Embryonic facial prominence (tissue), 1 donor: ENCODE measurements around the gene SUPT6H.
"Not testable (repeated sequence)": the region's sequence is repeated elsewhere in the genome, so short reads cannot be mapped to it uniquely, and the experiment has no call there.

ENCODE experiments used
- DNase-seq: peaks from one replicate; pipeline ENCODE4 v3.0.0-alpha.2; 2016; ENCODE audit errors: extremely low spot score

The SUPT6H gene

DNA sequence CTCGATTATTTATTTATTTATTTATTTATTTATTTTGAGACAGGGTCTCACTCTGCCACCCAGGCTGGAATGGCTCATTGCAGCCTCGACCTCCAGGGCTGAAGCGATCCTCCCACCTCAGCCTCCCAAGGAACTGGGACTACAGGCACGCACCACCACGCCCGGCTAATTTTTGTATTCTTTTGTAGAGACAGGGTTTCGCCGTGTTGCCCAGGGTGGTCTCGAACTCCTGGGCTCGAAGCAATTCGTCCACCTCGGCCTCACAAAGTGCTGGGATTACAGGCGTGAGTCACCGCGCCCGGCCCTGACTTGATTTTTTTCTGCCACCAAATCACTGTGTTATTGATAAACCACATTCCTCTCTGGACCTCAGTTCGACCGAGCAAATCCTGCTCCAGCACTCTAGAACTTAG lies 57.0 kb downstream of the SUPT6H start:
- no peak for DNase-seq

DNA sequence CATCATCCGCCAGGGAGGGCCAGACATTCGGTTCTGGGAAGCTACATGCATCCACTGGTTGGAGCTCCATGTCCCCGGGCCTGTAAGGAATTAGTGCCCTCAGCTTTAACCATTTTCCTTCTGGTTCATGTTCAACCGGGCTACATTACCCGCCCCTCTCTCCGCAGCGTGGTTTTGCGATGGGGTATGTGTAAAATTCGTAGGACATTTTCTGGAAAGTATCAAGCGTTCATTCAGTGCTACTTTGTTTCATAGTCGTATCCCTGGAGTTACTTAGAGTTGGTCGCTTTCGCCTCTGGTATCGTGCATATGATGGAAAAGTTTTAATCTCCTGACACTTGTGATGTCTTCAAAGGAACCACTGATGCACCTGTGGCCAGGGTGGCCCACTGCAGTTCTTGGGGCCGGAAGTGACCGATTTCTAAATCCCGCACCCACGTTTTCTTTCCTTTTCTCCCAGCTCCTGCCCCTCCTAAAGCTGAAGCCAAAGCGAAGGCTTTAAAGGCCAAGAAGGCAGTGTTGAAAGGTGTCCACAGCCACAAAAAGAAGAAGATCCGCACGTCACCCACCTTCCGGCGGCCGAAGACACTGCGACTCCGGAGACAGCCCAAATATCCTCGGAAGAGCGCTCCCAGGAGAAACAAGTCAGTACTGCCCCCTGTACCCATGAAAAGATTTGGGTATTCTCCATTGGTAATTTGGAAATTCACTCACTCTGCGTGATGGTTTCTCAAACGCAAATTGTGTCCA lies 58.4 kb downstream of the SUPT6H start:
- DNase-seq = no peak

GRCh38 chr17:28720997-28721329 lies 59.0 kb downstream of the SUPT6H start:
- not testable (repeated sequence) for DNase-seq

- DNase-seq = no peak
These were observed 60.6 kb downstream of the SUPT6H start for GRCh38 chr17:28722417-28723158.

DNA sequence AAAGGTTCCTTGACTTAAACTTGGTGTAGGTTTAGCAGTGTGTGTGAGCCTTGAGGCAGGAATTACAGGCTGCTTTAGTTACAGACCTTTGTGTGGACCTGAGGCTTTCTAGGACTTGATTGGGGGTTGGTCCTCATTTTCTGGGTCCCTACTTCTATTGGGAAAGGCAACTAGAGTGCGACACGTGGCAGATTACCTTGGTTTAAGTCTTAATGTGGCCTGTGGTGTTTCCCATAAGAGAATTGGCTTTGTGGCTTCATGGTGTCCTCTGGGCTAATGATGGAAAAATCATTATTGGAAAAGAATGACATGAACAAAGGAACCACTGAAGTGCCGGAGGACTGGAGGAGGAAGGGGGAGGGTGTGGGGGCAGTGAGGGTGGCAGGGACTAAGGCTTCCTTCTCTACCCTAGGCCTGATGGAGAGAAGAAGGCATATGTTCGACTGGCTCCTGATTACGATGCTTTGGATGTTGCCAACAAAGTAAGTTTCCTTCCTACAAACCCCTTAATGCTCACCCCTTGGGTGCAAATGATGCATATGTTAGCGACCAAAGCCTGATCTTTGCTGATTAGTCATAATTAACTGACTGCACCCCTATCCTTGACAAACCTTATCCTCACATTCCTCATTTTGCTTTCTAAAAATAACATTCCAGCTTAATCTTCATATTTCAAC lies 61.3 kb downstream of the SUPT6H start:
- no peak for DNase-seq

DNA sequence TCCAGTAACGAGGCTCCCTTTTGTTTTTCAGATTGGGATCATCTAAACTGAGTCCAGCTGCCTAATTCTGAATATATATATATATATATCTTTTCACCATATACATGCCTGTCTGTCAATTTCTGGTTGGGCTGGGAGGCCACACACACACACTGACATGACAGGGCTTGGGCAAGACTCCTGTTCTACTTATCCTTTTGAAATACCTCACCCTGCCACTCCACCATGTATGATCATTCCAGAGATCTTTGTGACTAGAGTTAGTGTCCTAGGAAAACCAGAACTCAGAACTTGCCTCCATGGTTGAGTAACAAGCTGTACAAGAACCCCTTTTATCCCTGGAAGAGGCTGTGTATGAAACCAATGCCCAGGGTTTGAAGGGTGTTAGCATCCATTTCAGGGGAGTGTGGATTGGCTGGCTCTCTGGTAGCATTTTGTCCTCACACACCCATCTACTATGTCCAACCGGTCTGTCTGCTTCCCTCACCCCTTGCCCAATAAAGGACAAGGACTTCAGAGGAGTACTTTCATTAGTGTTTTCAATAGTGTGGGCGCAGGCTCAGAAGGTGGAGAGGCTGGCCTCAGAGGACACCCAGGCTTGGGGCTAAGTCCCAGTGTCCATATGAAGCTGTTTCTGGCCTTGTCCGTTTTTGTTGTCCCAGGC lies 62.0 kb downstream of the SUPT6H start:
- DNase-seq = not testable (repeated sequence)

DNA sequence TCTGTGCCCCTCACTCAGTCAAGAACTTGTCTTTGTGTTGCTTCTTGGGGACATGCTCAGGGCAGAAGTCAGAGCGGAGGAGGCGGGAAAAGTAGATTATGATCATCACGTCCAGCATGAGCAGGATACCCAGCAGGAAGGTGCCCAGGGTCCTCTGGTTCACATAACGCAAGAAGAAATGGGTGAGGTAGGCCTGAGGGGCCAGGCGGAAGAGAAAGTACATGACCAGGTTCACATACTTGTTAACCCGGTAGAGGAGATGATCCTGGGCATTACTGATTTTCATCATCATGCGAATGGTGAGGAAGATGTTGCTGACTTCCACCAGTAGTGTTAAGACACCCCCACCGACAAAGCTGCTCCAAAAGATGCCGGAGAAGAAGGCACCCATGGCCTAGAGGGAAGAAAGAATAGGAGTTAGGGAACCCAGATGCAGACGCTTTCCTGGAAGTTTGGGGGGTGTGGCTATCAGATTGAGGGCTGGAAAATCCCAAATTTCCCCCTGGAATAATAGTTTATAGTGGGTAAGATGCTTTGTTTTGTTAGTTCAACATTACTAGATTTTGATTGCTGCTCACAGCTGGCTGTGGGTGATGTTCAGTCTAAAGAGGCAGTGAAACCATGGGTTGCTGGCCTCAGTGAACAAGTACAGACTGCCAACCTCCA lies 62.6 kb downstream of the SUPT6H start:
- no peak for DNase-seq

DNA sequence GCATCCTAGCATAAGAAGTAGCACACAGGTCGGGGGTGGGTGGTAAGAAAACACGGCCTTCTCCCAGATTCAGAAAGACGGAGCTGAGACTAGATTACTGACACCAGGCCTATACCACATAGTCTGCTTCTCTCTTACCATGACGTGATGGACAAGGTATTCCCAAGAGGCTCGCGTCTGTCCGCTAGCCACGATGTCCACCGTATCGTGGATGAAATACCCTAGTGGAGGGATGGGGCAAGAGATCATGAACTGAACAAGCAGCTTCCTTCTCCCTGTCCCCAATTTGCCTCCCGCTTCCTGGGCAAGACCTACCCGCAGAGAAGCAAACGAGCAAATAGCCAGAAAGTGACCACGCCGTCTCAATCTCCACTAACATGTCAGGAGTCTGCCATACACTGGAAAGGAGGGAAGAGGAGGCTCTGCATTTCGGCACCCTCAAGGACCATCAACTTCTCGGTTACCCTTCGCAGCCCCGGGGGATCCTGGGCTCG lies 63.2 kb downstream of the SUPT6H start:
- no peak for DNase-seq

GRCh38 chr17:28725660-28726225 lies 63.7 kb downstream of the SUPT6H start:
- no peak for DNase-seq

GRCh38 chr17:28726226-28726626 lies 64.2 kb downstream of the SUPT6H start, which contains the start of gene TLCD1:
TLCD1 (minus strand) TSS chr17:28726233; CDS start chr17:28726097, 136 bp downstream.
- peak; percentile 16 for DNase-seq

- peak; percentile 87 for DNase-seq
These were observed 64.9 kb downstream of the SUPT6H start for GRCh38 chr17:28726627-28727491.

GRCh38 chr17:28728364-28729200 lies 66.6 kb downstream of the SUPT6H start, which contains the start of gene NEK8:
NEK8 (plus strand) TSS chr17:28728788; CDS start chr17:28728814, 26 bp downstream.
- DNase-seq = peak; percentile 90

GRCh38 chr17:28729950-28730330 lies 67.9 kb downstream of the SUPT6H start:
- no peak for DNase-seq

GRCh38 chr17:28733346-28733745 lies 71.3 kb downstream of the SUPT6H start:
- DNase-seq = no peak

- no peak for DNase-seq
These were observed 72.8 kb downstream of the SUPT6H start for GRCh38 chr17:28734712-28735241.

- DNase-seq = no peak
These were observed 73.3 kb downstream of the SUPT6H start for GRCh38 chr17:28735242-28735722.

DNA sequence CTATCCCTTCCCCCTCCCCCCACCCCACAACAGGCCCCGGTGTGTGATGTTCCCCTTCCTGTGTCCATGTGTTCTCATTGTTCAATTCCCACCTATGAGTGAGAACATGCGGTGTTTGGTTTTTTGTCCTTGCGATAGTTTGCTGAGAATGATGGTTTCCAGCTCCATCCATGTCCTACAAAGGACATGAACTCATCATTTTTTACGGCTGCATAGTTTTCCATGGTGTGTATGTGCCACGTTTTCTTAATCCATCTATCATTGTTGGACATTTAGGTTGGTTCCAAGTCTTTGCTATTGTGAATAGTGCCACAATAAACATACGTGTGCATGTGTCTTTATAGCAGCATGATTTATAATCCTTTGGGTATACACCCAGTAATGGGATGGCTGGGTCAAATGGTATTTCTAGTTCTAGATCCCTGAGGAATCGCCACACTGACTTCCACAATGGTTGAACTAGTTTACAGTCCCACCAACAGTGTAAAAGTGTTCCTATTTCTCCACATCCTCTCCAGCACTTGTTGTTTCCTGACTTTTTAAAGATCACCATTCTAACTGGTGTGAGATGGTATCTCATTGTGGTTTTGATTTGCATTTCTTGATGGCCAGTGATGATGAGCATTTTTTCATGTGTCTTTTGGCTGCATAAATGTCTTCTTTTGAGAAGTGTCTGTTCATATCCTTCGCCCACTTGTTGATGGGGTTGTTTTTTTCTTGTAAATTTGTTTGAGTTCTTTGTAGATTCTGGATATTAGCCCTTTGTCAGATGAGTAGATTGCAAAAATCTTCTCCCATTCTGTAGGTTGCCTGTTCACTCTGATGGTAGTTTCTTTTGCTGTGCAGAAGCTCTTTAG lies 74.1 kb downstream of the SUPT6H start:
- DNase-seq = not testable (repeated sequence)

GRCh38 chr17:28737316-28737715 lies 75.3 kb downstream of the SUPT6H start:
- no peak for DNase-seq
